Measurements from ENCODE around the gene OR51V1. TPM values are rescaled to one million over a fixed set of nuclear protein-coding genes. Genes with fewer than 3 reads are reported as not detected.
A peak's percentile ranks its signal among the peaks of the same experiment; 100 is the strongest.

The OR51V1 gene
- total RNA-seq, 1 donor from 2014 or later = not detected

GRCh38 chr11:5224538-5225479 lies 24.3 kb upstream of the OR51V1 start:
- Histone ChIP-seq H3K36me3 (no peaks in the 10 kb centered on the region), H3K4me1 (no peaks in the 10 kb centered on the region), H3K4me3 (no peak overlapping the region), H3K27me3 (no peaks in the 10 kb centered on the region), H3K9me3 (no peaks in the 10 kb centered on the region), H3K27ac (no peak overlapping the region)
- TF ChIP-seq, protein P1, sequence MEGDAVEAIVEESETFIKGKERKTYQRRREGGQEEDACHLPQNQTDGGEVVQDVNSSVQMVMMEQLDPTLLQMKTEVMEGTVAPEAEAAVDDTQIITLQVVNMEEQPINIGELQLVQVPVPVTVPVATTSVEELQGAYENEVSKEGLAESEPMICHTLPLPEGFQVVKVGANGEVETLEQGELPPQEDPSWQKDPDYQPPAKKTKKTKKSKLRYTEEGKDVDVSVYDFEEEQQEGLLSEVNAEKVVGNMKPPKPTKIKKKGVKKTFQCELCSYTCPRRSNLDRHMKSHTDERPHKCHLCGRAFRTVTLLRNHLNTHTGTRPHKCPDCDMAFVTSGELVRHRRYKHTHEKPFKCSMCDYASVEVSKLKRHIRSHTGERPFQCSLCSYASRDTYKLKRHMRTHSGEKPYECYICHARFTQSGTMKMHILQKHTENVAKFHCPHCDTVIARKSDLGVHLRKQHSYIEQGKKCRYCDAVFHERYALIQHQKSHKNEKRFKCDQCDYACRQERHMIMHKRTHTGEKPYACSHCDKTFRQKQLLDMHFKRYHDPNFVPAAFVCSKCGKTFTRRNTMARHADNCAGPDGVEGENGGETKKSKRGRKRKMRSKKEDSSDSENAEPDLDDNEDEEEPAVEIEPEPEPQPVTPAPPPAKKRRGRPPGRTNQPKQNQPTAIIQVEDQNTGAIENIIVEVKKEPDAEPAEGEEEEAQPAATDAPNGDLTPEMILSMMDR (IDR thresholded peaks at IDR 0.05) = no peak
- intact Hi-C loops (cut with DNase I) = no loop called here
- DNase-seq = no peak
- ATAC-seq = no peak

DNA sequence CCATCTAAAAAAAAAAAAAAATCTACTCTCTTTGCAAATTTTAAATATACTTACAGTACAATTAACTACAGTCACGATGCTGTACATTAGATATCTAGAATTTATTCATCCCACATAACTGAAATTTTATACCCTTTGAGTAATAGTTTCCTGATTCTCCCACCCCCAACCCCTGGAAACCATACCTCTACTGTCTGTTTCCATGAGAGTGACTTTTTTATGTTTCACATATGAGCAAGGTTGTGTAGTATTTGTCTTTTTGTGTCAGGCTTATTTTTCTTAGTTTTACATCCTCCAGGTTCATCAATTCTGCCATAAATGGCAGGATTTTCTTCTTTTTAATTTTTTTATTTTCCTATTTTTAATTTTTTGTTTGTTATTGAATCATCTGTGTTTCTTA lies 23.2 kb upstream of the OR51V1 start:
- DNase-seq = no peak
- H3K4me3 ChIP-seq = no peak overlapping the region
- TF ChIP-seq, protein P1 (IDR thresholded peaks at IDR 0.05) = no peak
- H3K36me3 ChIP-seq = no peaks in the 10 kb centered on the region
- intact Hi-C loops (cut with DNase I) = no loop called here
- H3K4me1 ChIP-seq = no peaks in the 10 kb centered on the region
- ATAC-seq = no peak
- H3K9me3 ChIP-seq = no peaks in the 10 kb centered on the region
- no peak overlapping the region for H3K27ac ChIP-seq
- H3K27me3 ChIP-seq = no peaks in the 10 kb centered on the region

DNA sequence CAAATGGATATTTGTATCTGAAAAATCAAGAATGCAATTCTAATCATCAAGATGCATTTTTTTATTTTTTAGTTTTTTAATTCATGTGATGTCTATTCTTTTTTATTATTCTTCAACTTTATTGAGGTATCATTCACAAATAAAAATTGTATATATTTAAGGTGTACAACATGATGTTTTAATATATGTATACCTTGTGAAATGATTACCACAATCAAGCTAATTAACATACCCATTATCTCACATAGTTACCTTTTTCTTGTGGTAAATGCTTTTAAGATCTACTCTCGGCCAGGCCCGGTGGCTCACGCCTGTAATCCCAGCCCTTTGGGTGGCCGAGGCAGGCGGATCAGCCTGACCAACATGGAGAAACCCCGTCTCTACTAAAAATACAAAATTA lies 22.7 kb upstream of the OR51V1 start:
- TF ChIP-seq, protein P1 (IDR thresholded peaks at IDR 0.05) = no peak
- H3K9me3 ChIP-seq = no peaks in the 10 kb centered on the region
- ATAC-seq (no peak), DNase-seq (no peak)
- no peaks in the 10 kb centered on the region for H3K36me3 ChIP-seq
- H3K27me3 ChIP-seq = no peaks in the 10 kb centered on the region
- no peak overlapping the region for H3K27ac ChIP-seq
- intact Hi-C loops (cut with DNase I) = no loop called here
- no peak overlapping the region for H3K4me3 ChIP-seq
- H3K4me1 ChIP-seq = no peaks in the 10 kb centered on the region

- Histone ChIP-seq H3K36me3 (no peaks in the 10 kb centered on the region), H3K4me1 (no peaks in the 10 kb centered on the region), H3K4me3 (no peak overlapping the region), H3K9me3 (no peaks in the 10 kb centered on the region), H3K27ac (no peak overlapping the region), H3K27me3 (no peaks in the 10 kb centered on the region)
- intact Hi-C loops (cut with DNase I) = no loop called here
- DNase-seq = no peak
- TF ChIP-seq, protein P1 (IDR thresholded peaks at IDR 0.05) = no peak
- ATAC-seq = no peak
These were observed 9.9 kb upstream of the OR51V1 start for GRCh38 chr11:5210376-5210885.

DNA sequence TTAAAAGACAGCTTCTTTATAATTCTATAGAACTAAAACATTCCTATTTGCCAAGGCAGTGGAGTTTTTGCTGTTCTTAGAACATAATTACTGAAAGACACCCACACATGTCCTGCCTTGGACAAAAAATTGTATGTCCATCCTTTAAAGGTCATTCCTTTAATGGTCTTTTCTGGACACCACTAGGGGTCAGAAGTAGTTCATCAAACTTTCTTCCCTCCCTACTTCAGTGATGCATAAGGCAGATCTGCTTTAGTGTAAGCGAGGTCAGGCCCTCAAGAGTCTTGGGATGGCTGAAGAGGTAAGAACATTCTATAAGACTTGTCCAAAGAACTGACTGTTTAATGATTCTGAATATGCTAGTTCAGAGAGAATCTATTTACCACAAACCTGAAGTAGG lies 4.3 kb upstream of the OR51V1 start:
- Histone ChIP-seq H3K4me3 (no peak overlapping the region), H3K27me3 (no peaks in the 10 kb centered on the region), H3K27ac (no peak overlapping the region), H3K9me3 (no peaks in the 10 kb centered on the region), H3K36me3 (no peaks in the 10 kb centered on the region), H3K4me1 (no peaks in the 10 kb centered on the region)
- intact Hi-C loops (cut with DNase I) = no loop called here
- TF ChIP-seq, protein P1 (IDR thresholded peaks at IDR 0.05) = peak; percentile 39
- DNase-seq = no peak
- ATAC-seq = peak; percentile 58
